ENCODE data around the gene EP300. TPM values are rescaled to one million over a fixed set of nuclear protein-coding genes. Genes with fewer than 3 reads are reported as not detected.
A peak's percentile ranks its signal among the peaks of the same experiment; 100 is the strongest.
"Not testable (repeated sequence)": the region's sequence is repeated elsewhere in the genome, so short reads cannot be mapped to it uniquely, and the experiment has no call there.

EP300 gene
- total RNA-seq, 3 donors from 2014 or later (not counting 1 experiment from before 2014, with no cell fraction given): 180 to 193 (median 188) TPM

DNA sequence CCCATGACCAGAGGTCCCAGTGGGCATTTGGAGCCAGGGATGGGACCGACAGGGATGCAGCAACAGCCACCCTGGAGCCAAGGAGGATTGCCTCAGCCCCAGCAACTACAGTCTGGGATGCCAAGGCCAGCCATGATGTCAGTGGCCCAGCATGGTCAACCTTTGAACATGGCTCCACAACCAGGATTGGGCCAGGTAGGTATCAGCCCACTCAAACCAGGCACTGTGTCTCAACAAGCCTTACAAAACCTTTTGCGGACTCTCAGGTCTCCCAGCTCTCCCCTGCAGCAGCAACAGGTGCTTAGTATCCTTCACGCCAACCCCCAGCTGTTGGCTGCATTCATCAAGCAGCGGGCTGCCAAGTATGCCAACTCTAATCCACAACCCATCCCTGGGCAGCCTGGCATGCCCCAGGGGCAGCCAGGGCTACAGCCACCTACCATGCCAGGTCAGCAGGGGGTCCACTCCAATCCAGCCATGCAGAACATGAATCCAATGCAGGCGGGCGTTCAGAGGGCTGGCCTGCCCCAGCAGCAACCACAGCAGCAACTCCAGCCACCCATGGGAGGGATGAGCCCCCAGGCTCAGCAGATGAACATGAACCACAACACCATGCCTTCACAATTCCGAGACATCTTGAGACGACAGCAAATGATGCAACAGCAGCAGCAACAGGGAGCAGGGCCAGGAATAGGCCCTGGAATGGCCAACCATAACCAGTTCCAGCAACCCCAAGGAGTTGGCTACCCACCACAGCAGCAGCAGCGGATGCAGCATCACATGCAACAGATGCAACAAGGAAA is 85.4 kb downstream of the EP300 start:
- ATAC-seq (peak in 2 of 3 donors; percentile 24 to 29), DNase-seq (no peak)
- peaks cover 8 to 13% of the 10 kb centered on the region in 2 donors for H3K4me1 Mint-ChIP-seq
- peaks cover 65% of the 10 kb centered on the region for H3K36me3 ChIP-seq (ENCODE audit: control insufficient read depth, insufficient read depth, low read length)
- TF ChIP-seq, protein P1, sequence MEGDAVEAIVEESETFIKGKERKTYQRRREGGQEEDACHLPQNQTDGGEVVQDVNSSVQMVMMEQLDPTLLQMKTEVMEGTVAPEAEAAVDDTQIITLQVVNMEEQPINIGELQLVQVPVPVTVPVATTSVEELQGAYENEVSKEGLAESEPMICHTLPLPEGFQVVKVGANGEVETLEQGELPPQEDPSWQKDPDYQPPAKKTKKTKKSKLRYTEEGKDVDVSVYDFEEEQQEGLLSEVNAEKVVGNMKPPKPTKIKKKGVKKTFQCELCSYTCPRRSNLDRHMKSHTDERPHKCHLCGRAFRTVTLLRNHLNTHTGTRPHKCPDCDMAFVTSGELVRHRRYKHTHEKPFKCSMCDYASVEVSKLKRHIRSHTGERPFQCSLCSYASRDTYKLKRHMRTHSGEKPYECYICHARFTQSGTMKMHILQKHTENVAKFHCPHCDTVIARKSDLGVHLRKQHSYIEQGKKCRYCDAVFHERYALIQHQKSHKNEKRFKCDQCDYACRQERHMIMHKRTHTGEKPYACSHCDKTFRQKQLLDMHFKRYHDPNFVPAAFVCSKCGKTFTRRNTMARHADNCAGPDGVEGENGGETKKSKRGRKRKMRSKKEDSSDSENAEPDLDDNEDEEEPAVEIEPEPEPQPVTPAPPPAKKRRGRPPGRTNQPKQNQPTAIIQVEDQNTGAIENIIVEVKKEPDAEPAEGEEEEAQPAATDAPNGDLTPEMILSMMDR (IDR thresholded peaks at IDR 0.05): no peak
- no peak overlapping the region for H3K4me3 Mint-ChIP-seq
- peaks cover 8% of the 10 kb centered on the region for H3K36me3 Mint-ChIP-seq
- no peaks in the 10 kb centered on the region for H3K27me3 ChIP-seq (ENCODE audit: control insufficient read depth, insufficient read depth, low read length)
- no peak overlapping the region for H3K4me3 ChIP-seq (ENCODE audit: low read length)
- WGBS (ENCODE audit: insufficient coverage): 99% methylated on average over 9 of the region's 9 CpGs
- no peaks in the 10 kb centered on the region for H3K27me3 Mint-ChIP-seq (ENCODE audit: low read depth in 2 of 2)
- no peaks in the 10 kb centered on the region for H3K9me3 ChIP-seq (ENCODE audit: control insufficient read depth, insufficient read depth, low read length)
- no peak overlapping the region for H3K27ac ChIP-seq (ENCODE audit: low read length)
- no peaks in the 10 kb centered on the region for H3K9me3 Mint-ChIP-seq
- intact Hi-C loops (cut with micrococcal nuclease): no loop called here
- peak overlapping the region; percentile 25 to 65 for H3K27ac Mint-ChIP-seq
- H3K4me1 ChIP-seq (ENCODE audit: control insufficient read depth, insufficient read depth, low read length): no peaks in the 10 kb centered on the region

DNA sequence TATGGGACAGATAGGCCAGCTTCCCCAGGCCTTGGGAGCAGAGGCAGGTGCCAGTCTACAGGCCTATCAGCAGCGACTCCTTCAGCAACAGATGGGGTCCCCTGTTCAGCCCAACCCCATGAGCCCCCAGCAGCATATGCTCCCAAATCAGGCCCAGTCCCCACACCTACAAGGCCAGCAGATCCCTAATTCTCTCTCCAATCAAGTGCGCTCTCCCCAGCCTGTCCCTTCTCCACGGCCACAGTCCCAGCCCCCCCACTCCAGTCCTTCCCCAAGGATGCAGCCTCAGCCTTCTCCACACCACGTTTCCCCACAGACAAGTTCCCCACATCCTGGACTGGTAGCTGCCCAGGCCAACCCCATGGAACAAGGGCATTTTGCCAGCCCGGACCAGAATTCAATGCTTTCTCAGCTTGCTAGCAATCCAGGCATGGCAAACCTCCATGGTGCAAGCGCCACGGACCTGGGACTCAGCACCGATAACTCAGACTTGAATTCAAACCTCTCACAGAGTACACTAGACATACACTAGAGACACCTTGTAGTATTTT is 86.1 kb downstream of the EP300 start:
- intact Hi-C loops (cut with micrococcal nuclease): no loop called here
- Mint-ChIP-seq H3K27ac (peak overlapping the region; percentile 14 to 65), H3K4me1 (peaks cover 8 to 13% of the 10 kb centered on the region in 2 donors), H3K27me3 (ENCODE audit: low read depth in 2 of 2) (no peaks in the 10 kb centered on the region), H3K9me3 (no peaks in the 10 kb centered on the region), H3K4me3 (no peak overlapping the region), H3K36me3 (peaks cover 2% of the 10 kb centered on the region)
- TF ChIP-seq, protein P1 (IDR thresholded peaks at IDR 0.05): no peak
- Histone ChIP-seq H3K9me3 (ENCODE audit: control insufficient read depth, insufficient read depth, low read length) (no peaks in the 10 kb centered on the region), H3K27me3 (ENCODE audit: control insufficient read depth, insufficient read depth, low read length) (no peaks in the 10 kb centered on the region), H3K36me3 (ENCODE audit: control insufficient read depth, insufficient read depth, low read length) (peaks cover 59% of the 10 kb centered on the region), H3K4me3 (ENCODE audit: low read length) (no peak overlapping the region), H3K4me1 (ENCODE audit: control insufficient read depth, insufficient read depth, low read length) (no peaks in the 10 kb centered on the region), H3K27ac (ENCODE audit: low read length) (no peak overlapping the region)
- WGBS (ENCODE audit: insufficient coverage): 92% methylated on average over 8 of the region's 8 CpGs
- no peak for DNase-seq
- no peak for ATAC-seq

DNA sequence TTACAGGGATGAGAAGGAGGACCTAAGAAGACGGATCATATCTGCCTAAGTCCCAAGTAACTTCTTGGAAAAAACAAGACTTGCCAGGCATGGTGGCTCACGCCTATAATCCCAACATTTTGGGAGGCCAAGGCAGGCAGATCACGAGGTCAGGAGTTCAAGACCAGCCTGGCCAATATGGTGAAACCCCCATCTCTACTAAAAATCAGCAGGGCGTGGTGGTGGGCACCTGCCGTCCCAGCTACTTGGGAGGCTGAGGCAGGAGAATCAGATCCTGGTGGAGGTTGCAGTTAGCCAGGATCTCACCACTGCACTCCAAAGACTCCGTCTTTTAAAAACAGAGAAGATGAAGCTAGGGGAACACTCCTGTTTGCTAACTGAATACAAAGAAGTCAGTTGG is 88.0 kb downstream of the EP300 start:
- whole genome bisulfite sequencing (ENCODE audit: insufficient coverage): 99% methylated on average over 5 of the region's 6 CpGs
- Mint-ChIP-seq H3K27ac (peak overlapping the region; percentile 27 to 51), H3K4me1 (peaks cover 8 to 13% of the 10 kb centered on the region in 2 donors)
- H3K27ac ChIP-seq (ENCODE audit: low read length); intact Hi-C loops (cut with micrococcal nuclease); H3K9me3 ChIP-seq (ENCODE audit: control insufficient read depth, insufficient read depth, low read length); ATAC-seq; H3K9me3 Mint-ChIP-seq; H3K36me3 Mint-ChIP-seq; DNase-seq; H3K27me3 Mint-ChIP-seq (ENCODE audit: low read depth in 2 of 2); H3K4me3 Mint-ChIP-seq; H3K4me3 ChIP-seq (ENCODE audit: low read length); H3K4me1 ChIP-seq (ENCODE audit: control insufficient read depth, insufficient read depth, low read length); H3K27me3 ChIP-seq (ENCODE audit: control insufficient read depth, insufficient read depth, low read length): not testable (repeated sequence)
- H3K36me3 ChIP-seq (ENCODE audit: control insufficient read depth, insufficient read depth, low read length): peaks cover 41% of the 10 kb centered on the region

DNA sequence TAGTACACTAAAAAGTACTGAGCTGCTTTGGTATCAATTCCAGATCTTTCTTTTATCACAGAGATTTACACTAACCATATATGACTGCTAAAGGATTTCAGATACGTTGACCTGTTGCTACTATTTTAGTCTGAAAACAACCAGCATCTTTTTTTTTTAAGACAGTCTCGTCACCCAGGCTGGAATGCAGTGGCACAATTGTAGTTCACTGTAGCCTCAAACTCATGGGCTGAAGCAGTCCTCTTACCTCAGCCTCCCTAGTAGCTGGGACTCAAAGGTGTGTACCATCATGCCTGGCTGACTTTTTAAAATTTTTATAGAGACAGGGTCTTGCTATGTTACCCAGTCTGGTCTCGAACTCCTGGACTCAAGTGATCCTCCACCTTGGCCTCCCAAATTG is 88.5 kb downstream of the EP300 start:
- H3K4me1 Mint-ChIP-seq: peaks cover 8 to 13% of the 10 kb centered on the region in 2 donors
- no peak overlapping the region for H3K4me3 Mint-ChIP-seq
- no peak for DNase-seq

More for the DNA sequence above, 88.5 kb downstream of the EP300 start:
- H3K9me3 ChIP-seq (ENCODE audit: control insufficient read depth, insufficient read depth, low read length): no peaks in the 10 kb centered on the region
- peaks cover 36% of the 10 kb centered on the region for H3K36me3 ChIP-seq (ENCODE audit: control insufficient read depth, insufficient read depth, low read length)
- peak overlapping the region; percentile 27 to 51 for H3K27ac Mint-ChIP-seq
- H3K27me3 Mint-ChIP-seq (ENCODE audit: low read depth in 2 of 2): no peaks in the 10 kb centered on the region
- no peaks in the 10 kb centered on the region for H3K27me3 ChIP-seq (ENCODE audit: control insufficient read depth, insufficient read depth, low read length)
- intact Hi-C loops (cut with micrococcal nuclease): no loop called here
- ATAC-seq: no peak
- no peak overlapping the region for H3K27ac ChIP-seq (ENCODE audit: low read length)
- no peaks in the 10 kb centered on the region for H3K36me3 Mint-ChIP-seq
- 88% methylated on average over 3 of the region's 3 CpGs for WGBS (ENCODE audit: insufficient coverage)
- H3K9me3 Mint-ChIP-seq: no peaks in the 10 kb centered on the region
- TF ChIP-seq, protein P1 (IDR thresholded peaks at IDR 0.05): no peak
- H3K4me3 ChIP-seq (ENCODE audit: low read length): no peak overlapping the region
- H3K4me1 ChIP-seq (ENCODE audit: control insufficient read depth, insufficient read depth, low read length): no peaks in the 10 kb centered on the region
